ENCODE data around the gene RAB5A. TPM values are rescaled to one million over a fixed set of nuclear protein-coding genes. Genes with fewer than 3 reads are reported as not detected.
"Not testable (repeated sequence)": the region's sequence is repeated elsewhere in the genome, so short reads cannot be mapped to it uniquely, and the experiment has no call there.

RAB5A gene
- 64.6 TPM for polyA plus RNA-seq (2013, experiment 1 of 4)
- polyA plus RNA-seq (2013, experiment 2 of 4): 74.7 TPM
- 66.6 TPM for polyA plus RNA-seq (2013, experiment 3 of 4)
- polyA plus RNA-seq (2013, experiment 4 of 4): 68.6 TPM

- WGBS, 2 experiments: 0% methylated on average over 70 to 73 of the region's 73 CpGs
Observed at GRCh38 chr3:19946832-19947548, at the start of gene RAB5A. Gene RAB5A (plus strand): TSS chr3:19947097. CDS start chr3:19950899, 3,802 bp downstream.

GRCh38 chr3:19898721-19899120 lies 48.2 kb upstream of the RAB5A start:
- WGBS, 2 experiments: 88 to 100% methylated on average over 1 to 2 of the region's 2 CpGs

More at GRCh38 chr3:19946832-19947548, at the start of gene RAB5A:
- H3K9me3 ChIP-seq (ENCODE audit: control insufficient read depth, low read length): no peaks in the 10 kb centered on the region
- peak within 1 kb of the TSS; percentile 100 for H3K4me3 ChIP-seq (ENCODE audit: insufficient read depth, low read depth, low read length)
- H3K36me3 ChIP-seq (ENCODE audit: control insufficient read depth, insufficient read depth, low read length): peaks cover 5% of the 10 kb centered on the region
- peaks cover 12% of the 10 kb centered on the region for H3K4me1 ChIP-seq (ENCODE audit: control insufficient read depth, insufficient read depth, low read length)
- H3K27ac ChIP-seq (ENCODE audit: insufficient read depth, low read depth, low read length, poor library complexity, severe bottlenecking): peak within 1 kb of the TSS; percentile 96
- no peaks in the 10 kb centered on the region for H3K27me3 ChIP-seq (ENCODE audit: control insufficient read depth, insufficient read depth, low read length, poor library complexity, severe bottlenecking)

GRCh38 chr3:19899264-19899663 lies 47.6 kb upstream of the RAB5A start:
- Histone ChIP-seq H3K27me3 (ENCODE audit: control insufficient read depth, insufficient read depth, low read length, poor library complexity, severe bottlenecking) (no peaks in the 10 kb centered on the region), H3K27ac (ENCODE audit: insufficient read depth, low read depth, low read length, poor library complexity, severe bottlenecking) (no peak overlapping the region), H3K4me3 (ENCODE audit: insufficient read depth, low read depth, low read length) (no peak overlapping the region), H3K9me3 (ENCODE audit: control insufficient read depth, low read length) (no peaks in the 10 kb centered on the region), H3K36me3 (ENCODE audit: control insufficient read depth, insufficient read depth, low read length) (no peaks in the 10 kb centered on the region), H3K4me1 (ENCODE audit: control insufficient read depth, insufficient read depth, low read length) (no peaks in the 10 kb centered on the region)
- WGBS, 2 experiments: 98 to 100% methylated on average over 1 to 2 of the region's 2 CpGs

More at GRCh38 chr3:19898721-19899120, 48.2 kb upstream of the RAB5A start:
- H3K27ac ChIP-seq (ENCODE audit: insufficient read depth, low read depth, low read length, poor library complexity, severe bottlenecking): no peak overlapping the region
- no peak overlapping the region for H3K4me3 ChIP-seq (ENCODE audit: insufficient read depth, low read depth, low read length)
- no peaks in the 10 kb centered on the region for H3K9me3 ChIP-seq (ENCODE audit: control insufficient read depth, low read length)
- H3K4me1 ChIP-seq (ENCODE audit: control insufficient read depth, insufficient read depth, low read length): no peaks in the 10 kb centered on the region
- no peaks in the 10 kb centered on the region for H3K27me3 ChIP-seq (ENCODE audit: control insufficient read depth, insufficient read depth, low read length, poor library complexity, severe bottlenecking)
- no peaks in the 10 kb centered on the region for H3K36me3 ChIP-seq (ENCODE audit: control insufficient read depth, insufficient read depth, low read length)

GRCh38 chr3:19899833-19900232 lies 47.1 kb upstream of the RAB5A start:
- not testable (repeated sequence) for H3K4me3 ChIP-seq (ENCODE audit: insufficient read depth, low read depth, low read length); H3K4me1 ChIP-seq (ENCODE audit: control insufficient read depth, insufficient read depth, low read length); H3K27me3 ChIP-seq (ENCODE audit: control insufficient read depth, insufficient read depth, low read length, poor library complexity, severe bottlenecking); H3K9me3 ChIP-seq (ENCODE audit: control insufficient read depth, low read length); H3K36me3 ChIP-seq (ENCODE audit: control insufficient read depth, insufficient read depth, low read length); H3K27ac ChIP-seq (ENCODE audit: insufficient read depth, low read depth, low read length, poor library complexity, severe bottlenecking)
- WGBS, 2 experiments: 88 to 93% methylated on average over 5 to 6 of the region's 7 CpGs

GRCh38 chr3:19901337-19901736 lies 45.6 kb upstream of the RAB5A start:
- Histone ChIP-seq H3K4me1 (ENCODE audit: control insufficient read depth, insufficient read depth, low read length) (no peaks in the 10 kb centered on the region), H3K36me3 (ENCODE audit: control insufficient read depth, insufficient read depth, low read length) (no peaks in the 10 kb centered on the region), H3K4me3 (ENCODE audit: insufficient read depth, low read depth, low read length) (no peak overlapping the region), H3K27me3 (ENCODE audit: control insufficient read depth, insufficient read depth, low read length, poor library complexity, severe bottlenecking) (no peaks in the 10 kb centered on the region), H3K27ac (ENCODE audit: insufficient read depth, low read depth, low read length, poor library complexity, severe bottlenecking) (no peak overlapping the region), H3K9me3 (ENCODE audit: control insufficient read depth, low read length) (no peaks in the 10 kb centered on the region)
- WGBS, 2 experiments: 94 to 95% methylated on average over 3 to 5 of the region's 5 CpGs

- H3K36me3 ChIP-seq (ENCODE audit: control insufficient read depth, insufficient read depth, low read length): no peaks in the 10 kb centered on the region
- WGBS, 2 experiments: 96 to 97% methylated on average over 4 of the region's 4 CpGs
- H3K4me1 ChIP-seq (ENCODE audit: control insufficient read depth, insufficient read depth, low read length): no peaks in the 10 kb centered on the region
- H3K9me3 ChIP-seq (ENCODE audit: control insufficient read depth, low read length): no peaks in the 10 kb centered on the region
- H3K4me3 ChIP-seq (ENCODE audit: insufficient read depth, low read depth, low read length): no peak overlapping the region
- no peaks in the 10 kb centered on the region for H3K27me3 ChIP-seq (ENCODE audit: control insufficient read depth, insufficient read depth, low read length, poor library complexity, severe bottlenecking)
- H3K27ac ChIP-seq (ENCODE audit: insufficient read depth, low read depth, low read length, poor library complexity, severe bottlenecking): no peak overlapping the region
Observed at GRCh38 chr3:19901918-19902317, 45.0 kb upstream of the RAB5A start.

GRCh38 chr3:19903649-19904048 lies 43.2 kb upstream of the RAB5A start:
- no peak overlapping the region for H3K27ac ChIP-seq (ENCODE audit: insufficient read depth, low read depth, low read length, poor library complexity, severe bottlenecking)
- H3K27me3 ChIP-seq (ENCODE audit: control insufficient read depth, insufficient read depth, low read length, poor library complexity, severe bottlenecking): no peaks in the 10 kb centered on the region
- no peaks in the 10 kb centered on the region for H3K4me1 ChIP-seq (ENCODE audit: control insufficient read depth, insufficient read depth, low read length)
- no peaks in the 10 kb centered on the region for H3K36me3 ChIP-seq (ENCODE audit: control insufficient read depth, insufficient read depth, low read length)
- H3K4me3 ChIP-seq (ENCODE audit: insufficient read depth, low read depth, low read length): no peak overlapping the region
- 79 to 94% methylated on average over 1 to 2 of the region's 2 CpGs for WGBS, 2 experiments
- no peaks in the 10 kb centered on the region for H3K9me3 ChIP-seq (ENCODE audit: control insufficient read depth, low read length)

GRCh38 chr3:19907523-19907922 lies 39.4 kb upstream of the RAB5A start:
- no peaks in the 10 kb centered on the region for H3K27me3 ChIP-seq (ENCODE audit: control insufficient read depth, insufficient read depth, low read length, poor library complexity, severe bottlenecking)
- WGBS, 2 experiments: 83 to 89% methylated on average over 1 to 3 of the region's 3 CpGs
- H3K36me3 ChIP-seq (ENCODE audit: control insufficient read depth, insufficient read depth, low read length): no peaks in the 10 kb centered on the region
- no peaks in the 10 kb centered on the region for H3K4me1 ChIP-seq (ENCODE audit: control insufficient read depth, insufficient read depth, low read length)
- H3K4me3 ChIP-seq (ENCODE audit: insufficient read depth, low read depth, low read length): no peak overlapping the region
- no peaks in the 10 kb centered on the region for H3K9me3 ChIP-seq (ENCODE audit: control insufficient read depth, low read length)
- no peak overlapping the region for H3K27ac ChIP-seq (ENCODE audit: insufficient read depth, low read depth, low read length, poor library complexity, severe bottlenecking)

- Histone ChIP-seq H3K9me3 (ENCODE audit: control insufficient read depth, low read length) (no peaks in the 10 kb centered on the region), H3K36me3 (ENCODE audit: control insufficient read depth, insufficient read depth, low read length) (no peaks in the 10 kb centered on the region), H3K4me1 (ENCODE audit: control insufficient read depth, insufficient read depth, low read length) (no peaks in the 10 kb centered on the region), H3K4me3 (ENCODE audit: insufficient read depth, low read depth, low read length) (no peak overlapping the region), H3K27me3 (ENCODE audit: control insufficient read depth, insufficient read depth, low read length, poor library complexity, severe bottlenecking) (no peaks in the 10 kb centered on the region), H3K27ac (ENCODE audit: insufficient read depth, low read depth, low read length, poor library complexity, severe bottlenecking) (no peak overlapping the region)
Observed at GRCh38 chr3:19911452-19911851, 35.4 kb upstream of the RAB5A start.

- 100% methylated on average over 1 of the region's 1 CpG for WGBS, 2 experiments
- Histone ChIP-seq H3K36me3 (ENCODE audit: control insufficient read depth, insufficient read depth, low read length) (no peaks in the 10 kb centered on the region), H3K27ac (ENCODE audit: insufficient read depth, low read depth, low read length, poor library complexity, severe bottlenecking) (no peak overlapping the region), H3K4me3 (ENCODE audit: insufficient read depth, low read depth, low read length) (no peak overlapping the region), H3K9me3 (ENCODE audit: control insufficient read depth, low read length) (no peaks in the 10 kb centered on the region), H3K27me3 (ENCODE audit: control insufficient read depth, insufficient read depth, low read length, poor library complexity, severe bottlenecking) (no peaks in the 10 kb centered on the region), H3K4me1 (ENCODE audit: control insufficient read depth, insufficient read depth, low read length) (no peaks in the 10 kb centered on the region)
Observed at GRCh38 chr3:19917167-19917566, 29.7 kb upstream of the RAB5A start.
